IMR-90 (cell line): ENCODE measurements around the gene CCDC12. TPM values are rescaled to one million over a fixed set of nuclear protein-coding genes. Genes with fewer than 3 reads are reported as not detected.

Experiments
- ATAC-seq: fragments of 200-7000 bp; cut with Tn5 transposase; 2 replicates; pipeline ENCODE4 v1.9.1; 2020; ENCODE audit warnings: low read depth, mild to moderate bottlenecking, moderate library complexity
- BruUV-seq: library from RNA; stranded (reverse); fragments of 400-500 nt; replicated peaks from 2 replicates; lab custom pipeline; 2021; lab: Mats Ljungman, UMichigan
- CTCF ChIA-PET: fragments of 300-600 bp; formaldehyde crosslinking; extraction: SDS; loops from one replicate; lab custom pipeline; 2021; ENCODE audit warnings: antibody characterized with exemption; lab: Yijun Ruan, JAX
- POLR2A ChIA-PET: fragments of 300-600 bp; sonication (Branson Sonifier 250); formaldehyde crosslinking; loops from one replicate; lab custom pipeline; 2022; ENCODE audit warnings: antibody characterized with exemption; ENCODE audit not compliant: unreplicated experiment; lab: Charles Lee
- DNase-seq: peaks from one replicate; pipeline ENCODE4 v3.0.0; 2013
- H2AFZ ChIP-seq: replicated peaks from 2 replicates; pipeline ENCODE3; 2013; ENCODE audit warnings: low read length, mild to moderate bottlenecking; ENCODE audit not compliant: poor library complexity
- H2AK5ac ChIP-seq: 2 replicates; pipeline ENCODE4 v1.6.1; 2013; ENCODE audit warnings: low read depth, low read length, inconsistent platforms
- H2AK9ac ChIP-seq: replicated peaks from 2 replicates; pipeline ENCODE3; 2013; ENCODE audit warnings: mild to moderate bottlenecking, low read depth, low read length, moderate library complexity; ENCODE audit not compliant: poor library complexity
- H2BK120ac ChIP-seq: 2 replicates; pipeline ENCODE4 v1.6.1; 2013; ENCODE audit warnings: low read depth, low read length, inconsistent platforms
- H2BK15ac ChIP-seq: 3 replicates; pipeline ENCODE4 v1.6.1; 2013; ENCODE audit warnings: low read depth, low read length, inconsistent platforms
- H2BK20ac ChIP-seq: 2 replicates; pipeline ENCODE4 v1.6.1; 2013; ENCODE audit warnings: low read depth, mild to moderate bottlenecking, inconsistent platforms, low read length, moderate library complexity
- H2BK5ac ChIP-seq: 2 replicates; pipeline ENCODE4 v1.6.1; 2013; ENCODE audit warnings: mild to moderate bottlenecking, low read depth, low read length, inconsistent platforms; ENCODE audit not compliant: poor library complexity, severe bottlenecking
- H3K14ac ChIP-seq: replicated peaks from 2 replicates; pipeline ENCODE4 v1.6.1; 2013; ENCODE audit warnings: low read depth, low read length, inconsistent platforms
- H3K18ac ChIP-seq: 2 replicates; pipeline ENCODE4 v1.6.1; 2013; ENCODE audit warnings: low read depth, low read length, control low read depth
- H3K23ac ChIP-seq: 2 replicates; pipeline ENCODE4 v1.6.1; 2013; ENCODE audit warnings: low read depth, low read length, inconsistent platforms
- H3K27ac ChIP-seq: 2 replicates; pipeline ENCODE4 v1.5.1; 2013; ENCODE audit warnings: mild to moderate bottlenecking, control low read depth, low read length; ENCODE audit not compliant: insufficient read depth
- H3K27me3 ChIP-seq: 2 replicates; pipeline ENCODE4 v1.6.1; 2013; ENCODE audit warnings: low read length; ENCODE audit not compliant: control insufficient read depth, insufficient read depth
- H3K36me3 ChIP-seq: 2 replicates; pipeline ENCODE4 v1.6.1; 2013; ENCODE audit warnings: low read length, mixed read lengths; ENCODE audit not compliant: control insufficient read depth, insufficient read depth
- H3K4ac ChIP-seq: 2 replicates; pipeline ENCODE4 v1.6.1; 2013; ENCODE audit warnings: low read depth, low read length, inconsistent platforms
- H3K4me1 ChIP-seq: 2 replicates; pipeline ENCODE4 v1.6.1; 2013; ENCODE audit warnings: low read length, mixed read lengths; ENCODE audit not compliant: control insufficient read depth, insufficient read depth
- H3K4me2 ChIP-seq: 2 replicates; pipeline ENCODE4 v1.6.1; 2013; ENCODE audit warnings: low read depth, mild to moderate bottlenecking, control low read depth, low read length, moderate library complexity
- H3K4me3 ChIP-seq: 2 replicates; pipeline ENCODE4 v1.5.1; 2013; ENCODE audit warnings: low read depth, mild to moderate bottlenecking, control low read depth, low read length, moderate library complexity; ENCODE audit not compliant: insufficient read depth
- H3K56ac ChIP-seq: 2 replicates; pipeline ENCODE4 v1.6.1; 2013; ENCODE audit warnings: low read length, inconsistent platforms; ENCODE audit not compliant: insufficient read depth; ENCODE audit errors: extremely low read depth
- H3K79me1 ChIP-seq, 2 experiments: 2 replicates each; pipeline ENCODE4 v1.6.1; 2013; ENCODE audit warnings: low read length in 2 of 2, inconsistent platforms in 1 of 2, low read depth in 1 of 2
- H3K9ac ChIP-seq: 2 replicates; pipeline ENCODE4 v1.6.1; 2013; ENCODE audit warnings: low read depth, low read length, control low read depth
- H3K9me1 ChIP-seq: 2 replicates; pipeline ENCODE4 v1.6.1; 2013; ENCODE audit warnings: low read length, inconsistent platforms; ENCODE audit not compliant: insufficient read depth
- H3K9me3 ChIP-seq: 2 replicates; pipeline ENCODE4 v1.6.1; 2013; ENCODE audit warnings: low read length; ENCODE audit not compliant: control insufficient read depth, insufficient read depth
- H4K20me1 ChIP-seq: 2 replicates; pipeline ENCODE4 v1.6.1; 2013; ENCODE audit warnings: low read length, inconsistent platforms; ENCODE audit not compliant: insufficient read depth
- H4K5ac ChIP-seq: 2 replicates; pipeline ENCODE4 v1.6.1; 2013; ENCODE audit warnings: mild to moderate bottlenecking, low read depth, low read length, control low read depth
- H4K8ac ChIP-seq, 2 experiments: 2 replicates each; pipeline ENCODE4 v1.6.1; 2013; ENCODE audit warnings: low read depth in 2 of 2, low read length in 2 of 2, control low read depth in 1 of 2, inconsistent platforms in 1 of 2
- H4K91ac ChIP-seq: 2 replicates; pipeline ENCODE4 v1.6.1; 2013; ENCODE audit warnings: low read depth, low read length, inconsistent platforms; ENCODE audit not compliant: insufficient read depth
- MAFK ChIP-seq: IDR thresholded peaks from 2 replicates; pipeline ENCODE4 v1.6.1; 2012; ENCODE audit warnings: low read depth, low read length, improper control_type of control experiment
- NFE2L2 ChIP-seq: fragments of 150-350 bp; IDR thresholded peaks from 2 replicates; pipeline ENCODE4 v1.6.1; 2016; ENCODE audit warnings: low read depth, mild to moderate bottlenecking, low read length
- POLR2A ChIP-seq: IDR thresholded peaks from 2 replicates; pipeline ENCODE4 v1.6.1; 2012; ENCODE audit warnings: mild to moderate bottlenecking, low read depth, low read length
- RCOR1 ChIP-seq: IDR thresholded peaks from 2 replicates; pipeline ENCODE4 v1.6.1; 2012; ENCODE audit warnings: mild to moderate bottlenecking, low read length, improper control_type of control experiment; ENCODE audit not compliant: insufficient replicate concordance
- RFX5 ChIP-seq: IDR thresholded peaks from 2 replicates; pipeline ENCODE4 v1.8.0; 2012; ENCODE audit warnings: low read depth, mild to moderate bottlenecking, low read length, moderate library complexity
- SMC3 ChIP-seq: fragments of 150-350 bp; IDR thresholded peaks from 2 replicates; pipeline ENCODE4 v1.6.1; 2016; ENCODE audit warnings: low read depth, mild to moderate bottlenecking, antibody characterized with exemption, low read length, moderate library complexity
- WGBS, 2 experiments: methylation state at CpG; one replicate each; pipeline versions ENCODE4 v1.1.5 to v1.1.7; 2013; ENCODE audit warnings: missing lambda C conversion rate in 2 of 2; ENCODE audit not compliant: insufficient read length in 1 of 2; ENCODE audit errors: extremely low coverage in 2 of 2; 5-methylcytosine and 5-hydroxymethylcytosine counted together
- dilution Hi-C: fragments of 300-500 bp; cut with HindIII; formaldehyde crosslinking; loops from one replicate; pipeline ENCODE4 v1.14.3; 2018; ENCODE audit warnings: low sequenced_read_pairs; ENCODE audit not compliant: unreplicated experiment
- in situ Hi-C: fragments of 300-500 bp; cut with MboI; formaldehyde crosslinking; loops from 3 replicates; pipeline ENCODE4 v1.14.3; 2019; ENCODE audit warnings: low sequenced_read_pairs, inconsistent platforms, mixed read lengths
- intact Hi-C: fragments of 100-400 bp; cut with micrococcal nuclease; formaldehyde crosslinking; loops from 2 replicates; pipeline ENCODE4 v1.10.0; 2022
- polyA plus RNA-seq, 3 experiments: library from polyadenylated mRNA; depleted of rRNA; stranded (reverse); fragments of >200 nt; gene quantifications; 2 replicates each; pipeline ENCODE4 v1.2.3, GENCODE V29; 2012; ENCODE audit warnings: low replicate concordance in 1 of 3
- total RNA-seq: library from RNA; depleted of rRNA; stranded (reverse); fragments of >200 nt; gene quantifications from 2 replicates; pipeline ENCODE4 v1.2.3, GENCODE V29; 2012
- TF ChIP-seq, protein P1 (sequence below): fragments of 150-350 bp; IDR thresholded peaks from 2 replicates; pipeline ENCODE4 v1.6.1; 2016; ENCODE audit warnings: low read depth, mild to moderate bottlenecking, low read length, moderate library complexity, borderline replicate concordance
- TF ChIP-seq, protein P2 (sequence below): conservative IDR thresholded peaks from 2 replicates; pipeline ENCODE4 v1.5.1; 2012; ENCODE audit warnings: mild to moderate bottlenecking, low read depth, low read length, improper control_type of control experiment

Gene CCDC12
- total and polyA plus RNA-seq, 2 of the 4 experiments (the other 2 are of a cell fraction), result 15.2 to 35.1 TPM

DNA sequence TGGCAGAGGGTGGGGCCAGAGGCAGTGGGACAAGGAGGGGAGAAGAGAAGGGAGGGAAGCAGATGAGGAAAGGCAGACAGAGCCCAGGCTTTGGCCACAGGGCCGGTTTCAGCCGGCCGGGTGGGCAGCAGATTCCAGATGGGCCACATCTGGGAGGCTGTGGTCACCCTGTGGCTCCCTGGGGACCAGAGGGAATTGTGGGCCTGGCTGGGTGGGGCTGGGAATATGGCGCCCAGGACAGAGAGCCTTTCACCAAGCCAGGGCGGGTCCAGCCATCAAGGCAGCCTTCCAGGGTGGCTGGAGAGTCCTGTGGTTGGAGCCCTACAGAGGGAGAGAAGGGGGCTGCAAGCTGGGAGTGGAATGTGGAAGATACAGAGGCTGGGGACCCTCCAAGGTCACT is 80.2 kb downstream of the CCDC12 start:
- Histone ChIP-seq H4K20me1 (peaks cover 4% of the 10 kb centered on the region; the same call in 1 of the 2 replicates), H2AK5ac (no peak overlapping the region), H2AFZ (no peak overlapping the region), H2BK5ac (no peak overlapping the region), H3K4me1 (no peaks in the 10 kb centered on the region; the same call in 1 of the 2 replicates), H3K36me3 (no peaks in the 10 kb centered on the region), H3K9ac (no peak overlapping the region), H3K9me1 (0 out of 2 replicates have a peak, but pooled peaks cover 3% of the 10 kb centered on the region), H3K4me2 (no peak overlapping the region), H3K27ac (no peak overlapping the region), H3K4ac (no peak overlapping the region), H4K5ac (no peak overlapping the region), H3K4me3 (no peak overlapping the region), H2AK9ac (no peak overlapping the region), H2BK20ac (no peak overlapping the region), H3K27me3 (peaks cover 22% of the 10 kb centered on the region), H4K8ac (no peak overlapping the region), H3K14ac (no peak overlapping the region), H2BK120ac (no peak overlapping the region), H3K23ac (no peak overlapping the region; the same call in 1 of the 2 replicates), H2BK15ac (no peak overlapping the region), H3K56ac (no peak overlapping the region), H3K18ac (no peak overlapping the region), H3K9me3 (no peaks in the 10 kb centered on the region), H3K79me1 (no peaks in the 10 kb centered on the region), H4K91ac (no peak overlapping the region)
- no peak for ATAC-seq
- 77% methylated on average over 3 of the region's 5 CpGs; no CpG with 5 or more reads in 1 of the 2 experiments for WGBS, 2 experiments
- no TSS peak for BruUV-seq
- TF ChIP-seq MAFK (no peak), RCOR1 (no peak), SMC3 (no peak), NFE2L2 (no peak), POLR2A (no peak), RFX5 (no peak)
- TF ChIP-seq, protein P1, sequence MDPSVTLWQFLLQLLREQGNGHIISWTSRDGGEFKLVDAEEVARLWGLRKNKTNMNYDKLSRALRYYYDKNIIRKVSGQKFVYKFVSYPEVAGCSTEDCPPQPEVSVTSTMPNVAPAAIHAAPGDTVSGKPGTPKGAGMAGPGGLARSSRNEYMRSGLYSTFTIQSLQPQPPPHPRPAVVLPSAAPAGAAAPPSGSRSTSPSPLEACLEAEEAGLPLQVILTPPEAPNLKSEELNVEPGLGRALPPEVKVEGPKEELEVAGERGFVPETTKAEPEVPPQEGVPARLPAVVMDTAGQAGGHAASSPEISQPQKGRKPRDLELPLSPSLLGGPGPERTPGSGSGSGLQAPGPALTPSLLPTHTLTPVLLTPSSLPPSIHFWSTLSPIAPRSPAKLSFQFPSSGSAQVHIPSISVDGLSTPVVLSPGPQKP, result no peak
- TF ChIP-seq, protein P2, sequence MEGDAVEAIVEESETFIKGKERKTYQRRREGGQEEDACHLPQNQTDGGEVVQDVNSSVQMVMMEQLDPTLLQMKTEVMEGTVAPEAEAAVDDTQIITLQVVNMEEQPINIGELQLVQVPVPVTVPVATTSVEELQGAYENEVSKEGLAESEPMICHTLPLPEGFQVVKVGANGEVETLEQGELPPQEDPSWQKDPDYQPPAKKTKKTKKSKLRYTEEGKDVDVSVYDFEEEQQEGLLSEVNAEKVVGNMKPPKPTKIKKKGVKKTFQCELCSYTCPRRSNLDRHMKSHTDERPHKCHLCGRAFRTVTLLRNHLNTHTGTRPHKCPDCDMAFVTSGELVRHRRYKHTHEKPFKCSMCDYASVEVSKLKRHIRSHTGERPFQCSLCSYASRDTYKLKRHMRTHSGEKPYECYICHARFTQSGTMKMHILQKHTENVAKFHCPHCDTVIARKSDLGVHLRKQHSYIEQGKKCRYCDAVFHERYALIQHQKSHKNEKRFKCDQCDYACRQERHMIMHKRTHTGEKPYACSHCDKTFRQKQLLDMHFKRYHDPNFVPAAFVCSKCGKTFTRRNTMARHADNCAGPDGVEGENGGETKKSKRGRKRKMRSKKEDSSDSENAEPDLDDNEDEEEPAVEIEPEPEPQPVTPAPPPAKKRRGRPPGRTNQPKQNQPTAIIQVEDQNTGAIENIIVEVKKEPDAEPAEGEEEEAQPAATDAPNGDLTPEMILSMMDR, result no peak
- in situ Hi-C loops (loop anchor here (5.0 to 25.0 kb wide), 2 partner anchors 194 to 409 kb away; partner anchors contain the start of genes RTP3 and TMIE), dilution Hi-C loops (no loop called here), intact Hi-C loops (no loop called here)
- no peak for DNase-seq
- ChIA-PET CTCF (interaction anchor here (1.6 kb wide), 1 partner anchor 188 kb away, joined by 6 read pairs; no protein-coding TSS in a partner anchor), POLR2A (no interaction called here)
